Activated CD4-positive, alpha-beta T cell treated with anti-CD3 and anti-CD28 coated beads for 1 hour (primary cell): ENCODE data around the gene ASB6.
A peak's percentile ranks its signal among the peaks of the same experiment; 100 is the strongest.
"Not testable (repeated sequence)": the region's sequence is repeated elsewhere in the genome, so short reads cannot be mapped to it uniquely, and the experiment has no call there.

Source experiments
- DNase-seq: peaks from one replicate; pipeline ENCODE4 v3.0.0-alpha.2; 2020

The ASB6 gene

GRCh38 chr9:129666575-129666974 is 24.6 kb upstream of the ASB6 start:
- no peak for DNase-seq

GRCh38 chr9:129665814-129666520 is 24.0 kb upstream of the ASB6 start:
- no peak for DNase-seq

GRCh38 chr9:129665389-129665775 is 23.4 kb upstream of the ASB6 start, which contains the start of gene PRRX2:
Gene PRRX2 (plus strand): TSS chr9:129665647. CDS start chr9:129665868, 221 bp downstream.
- DNase-seq = peak; percentile 39

- DNase-seq = no peak
Observed at GRCh38 chr9:129664746-129665388, 22.9 kb upstream of the ASB6 start.

GRCh38 chr9:129662239-129662638 is 20.3 kb upstream of the ASB6 start:
- not testable (repeated sequence) for DNase-seq

DNA sequence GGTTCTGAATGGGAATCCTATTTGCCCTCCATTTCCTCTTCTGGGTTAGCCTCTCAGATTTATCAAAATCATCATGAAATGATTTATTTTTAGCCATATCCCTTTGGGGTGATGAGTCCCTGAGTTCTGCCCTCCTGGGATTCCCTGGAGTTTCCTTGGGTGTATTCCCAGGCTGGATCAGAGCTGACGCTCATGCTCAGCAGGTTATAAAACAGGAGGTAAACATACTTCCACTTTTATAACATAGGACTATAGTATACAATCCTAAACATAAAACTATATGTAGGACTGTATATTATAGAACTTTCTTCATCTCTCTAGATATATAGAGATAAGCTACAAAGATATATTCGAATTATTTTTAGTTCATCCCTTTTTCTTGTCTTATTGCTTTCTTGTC is 19.1 kb upstream of the ASB6 start:
- no peak for DNase-seq

GRCh38 chr9:129656795-129657390 is 14.9 kb upstream of the ASB6 start:
- DNase-seq = no peak

GRCh38 chr9:129655696-129656095 is 13.7 kb upstream of the ASB6 start:
- no peak for DNase-seq

DNA sequence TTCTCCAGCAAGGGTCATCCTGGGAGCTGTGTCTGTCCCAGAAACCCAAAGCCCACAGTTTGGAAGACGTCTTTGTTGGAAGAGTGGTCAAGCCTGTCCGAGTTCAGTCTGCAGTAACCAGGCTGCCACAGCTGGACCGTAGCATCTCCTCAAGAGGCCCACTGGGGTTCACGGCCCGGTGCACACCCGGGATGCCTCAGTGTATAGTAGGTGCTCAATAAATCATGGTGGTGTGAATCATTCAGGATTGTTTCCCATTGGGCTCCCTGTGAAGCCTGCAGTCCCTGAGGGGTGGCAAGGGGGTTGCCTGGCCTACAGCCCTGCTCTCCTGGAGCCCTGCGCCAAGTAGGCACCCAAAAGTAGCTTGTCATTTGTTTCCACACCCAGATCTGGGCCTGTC is 13.2 kb upstream of the ASB6 start:
- no peak for DNase-seq

DNA sequence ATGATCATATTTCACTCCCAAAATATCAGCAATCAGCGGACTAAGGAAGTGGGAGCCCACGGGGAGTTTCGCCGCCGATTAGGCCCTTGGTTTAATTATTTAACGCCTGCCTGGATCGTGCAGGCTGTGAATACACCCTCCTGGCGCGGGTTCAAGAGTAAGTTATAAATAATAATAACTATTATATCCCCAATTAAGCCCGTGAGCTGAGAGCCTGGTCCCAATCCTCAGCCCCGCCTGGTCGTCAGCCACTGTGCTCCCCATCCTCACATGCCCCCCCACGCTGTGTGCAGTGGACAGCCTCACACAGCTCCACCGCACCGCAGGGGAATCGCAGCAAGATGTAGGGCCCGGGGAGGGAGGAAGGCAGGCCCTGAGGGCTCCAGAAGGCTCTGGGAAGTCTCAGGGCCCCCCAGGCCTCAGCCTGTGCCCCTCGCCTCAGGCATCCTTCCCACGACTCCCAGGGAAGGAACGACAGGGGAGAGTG is 12.6 kb upstream of the ASB6 start:
- no peak for DNase-seq

DNA sequence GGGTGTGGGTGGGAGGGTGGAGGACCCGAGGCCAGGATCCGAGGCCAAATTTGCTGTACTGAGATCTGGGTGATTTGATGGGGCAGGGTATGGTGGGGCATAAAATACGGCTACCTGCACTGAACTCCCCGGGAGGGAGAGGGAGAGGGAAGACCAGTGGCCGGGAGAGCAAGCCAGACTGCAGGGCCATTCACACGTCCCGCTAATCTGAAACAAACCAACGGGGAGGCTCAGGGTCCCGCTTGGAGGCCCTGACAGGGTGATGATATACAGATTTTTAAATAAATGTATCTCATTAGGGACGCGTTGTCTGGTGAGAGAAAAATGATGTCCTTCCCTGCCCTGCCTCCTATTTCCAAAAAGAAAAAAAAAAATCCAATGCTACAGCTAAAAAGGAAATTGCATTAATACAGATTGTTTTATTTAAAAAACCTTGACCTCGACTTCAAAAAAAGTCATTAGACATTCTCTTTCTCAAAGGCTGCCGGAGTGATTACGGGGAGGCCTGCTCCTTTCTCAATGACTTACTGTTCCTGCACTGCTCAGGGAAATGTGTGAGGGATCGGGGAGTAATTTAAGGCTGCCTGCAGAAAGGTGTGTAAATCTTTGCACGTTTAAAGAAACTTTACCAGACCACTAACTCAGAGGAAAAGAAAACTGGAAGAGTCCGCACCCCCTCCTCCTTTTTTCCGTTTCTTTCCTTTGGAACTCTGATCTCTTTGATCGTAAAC is 12.0 kb upstream of the ASB6 start:
- DNase-seq = no peak

- DNase-seq = no peak
Observed at GRCh38 chr9:129650680-129651235, 8.8 kb upstream of the ASB6 start.

GRCh38 chr9:129649726-129650679 is 8.1 kb upstream of the ASB6 start:
- DNase-seq = no peak

DNA sequence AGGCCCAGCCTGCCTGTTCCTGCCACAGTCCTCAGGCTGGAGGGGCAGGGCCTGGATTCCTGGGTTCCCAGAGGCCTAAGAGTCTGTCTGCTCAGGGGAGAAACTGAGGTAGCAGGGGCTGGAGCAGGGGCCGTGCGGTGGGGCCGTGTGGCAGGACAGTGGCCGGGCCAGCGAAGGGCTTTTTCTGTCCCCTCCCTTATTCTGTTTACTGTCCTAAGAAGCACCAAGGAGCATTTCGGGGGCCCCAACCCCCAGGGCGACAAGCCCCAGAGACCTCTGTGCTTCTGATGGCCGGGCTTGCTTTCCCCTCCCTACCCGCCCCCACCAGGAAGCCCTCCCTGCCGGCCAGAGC is 6.8 kb upstream of the ASB6 start:
- no peak for DNase-seq

DNA sequence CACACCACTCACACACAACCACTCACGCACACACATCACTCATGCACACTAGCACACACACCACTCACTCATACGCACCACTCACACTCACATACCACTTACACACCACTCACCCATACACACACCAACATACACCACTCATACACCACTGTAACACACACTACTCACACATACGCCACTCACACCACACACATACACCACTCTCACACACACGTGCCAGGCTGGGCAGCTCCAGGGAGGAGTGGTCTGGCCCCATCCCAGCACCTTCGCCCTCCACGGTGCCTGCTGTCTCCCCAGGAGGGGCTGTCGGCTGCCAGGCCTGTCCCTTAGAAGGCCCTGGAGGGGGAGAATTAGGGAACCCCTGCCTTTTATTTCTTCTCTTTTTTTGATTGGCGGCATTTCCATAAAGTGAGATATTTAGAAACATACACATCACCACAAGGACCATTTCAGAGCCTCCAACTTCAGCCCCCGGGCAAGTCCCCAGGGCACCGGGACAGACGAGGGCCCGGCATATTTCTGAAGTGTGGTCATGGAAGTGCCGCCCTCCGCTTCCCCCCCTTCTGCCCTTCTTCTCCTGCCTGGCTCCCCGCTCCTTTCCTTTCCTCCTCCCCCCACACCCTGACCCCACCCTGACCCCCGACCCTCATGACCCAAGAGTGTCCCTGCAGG is 6.3 kb upstream of the ASB6 start:
- no peak for DNase-seq

DNA sequence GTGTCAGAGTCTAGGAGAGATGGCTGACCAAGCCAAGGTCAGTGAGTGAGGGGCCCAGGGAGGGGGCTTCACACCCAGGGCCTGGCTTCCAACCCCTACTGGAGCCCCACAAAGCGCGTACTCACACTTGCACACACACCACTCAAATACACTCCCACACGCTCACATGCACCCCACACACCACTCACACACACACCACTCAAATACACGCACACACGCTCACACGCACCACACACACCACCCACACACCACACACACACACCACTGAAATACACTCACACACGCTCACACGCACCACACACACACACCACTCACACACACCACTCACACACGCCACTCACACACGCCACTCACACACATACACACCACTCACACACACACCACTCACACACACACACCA is 5.7 kb upstream of the ASB6 start:
- no peak for DNase-seq

DNA sequence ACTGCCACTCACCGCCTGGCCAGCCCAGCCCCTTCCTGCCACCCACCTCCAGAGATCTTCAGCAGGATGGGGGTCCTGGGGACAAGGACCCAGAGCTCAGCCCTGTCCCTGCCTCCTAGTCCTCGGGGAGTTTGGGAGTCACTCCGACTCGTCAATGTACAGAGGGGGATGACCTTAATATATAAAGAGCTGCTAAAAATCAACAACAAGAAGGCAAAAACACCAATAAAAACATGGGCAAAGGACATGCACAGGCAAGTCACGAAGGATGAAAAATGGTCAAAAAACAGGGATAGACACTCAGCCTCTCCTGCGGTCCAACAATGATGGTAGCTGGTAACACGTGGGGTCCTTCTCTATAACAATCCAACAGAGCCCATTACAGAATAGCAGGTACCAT is 4.7 kb upstream of the ASB6 start:
- no peak for DNase-seq

- DNase-seq = no peak
Observed at GRCh38 chr9:129646252-129646651, 4.3 kb upstream of the ASB6 start.

DNA sequence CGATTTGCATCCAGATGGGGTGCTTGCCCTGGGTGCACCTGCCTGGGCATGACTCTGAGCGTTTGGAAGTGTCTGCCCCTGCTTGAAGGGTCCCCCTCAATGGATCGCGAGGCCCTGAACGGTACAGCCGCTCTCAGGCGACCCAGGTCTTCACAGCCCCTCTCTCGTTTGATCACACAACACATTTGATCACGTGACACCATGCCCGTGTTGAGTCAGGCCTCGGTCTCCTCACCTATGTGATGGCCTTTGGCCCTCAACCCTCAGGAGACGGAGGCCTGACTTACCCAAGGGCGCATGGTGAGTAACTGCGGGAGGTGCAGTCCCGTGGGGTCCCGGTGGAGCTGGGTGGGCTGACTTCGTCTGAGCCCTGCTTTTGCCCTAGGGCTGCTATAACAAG is 3.0 kb upstream of the ASB6 start:
- DNase-seq = no peak

GRCh38 chr9:129644365-129644764 is 2.4 kb upstream of the ASB6 start:
- no peak for DNase-seq

GRCh38 chr9:129643706-129644105 is 1.8 kb upstream of the ASB6 start:
- no peak for DNase-seq
